NCI-H1092 treated with DMSO at 0.1 percent for 48 hours (cell line): Measurements from ENCODE around the gene ABCE1.

Source experiments
- DNase-seq: peaks from one replicate; lab custom pipeline; 2025; lab: John Stamatoyannopoulos, UW

ABCE1 gene

GRCh38 chr4:145177511-145177905, 79.4 kb downstream of the ABCE1 start:
- DNase-seq: no peak

- DNase-seq: no peak
Observed at GRCh38 chr4:145177906-145178538, 79.9 kb downstream of the ABCE1 start.

GRCh38 chr4:145178740-145179280, 80.7 kb downstream of the ABCE1 start:
- DNase-seq: no peak
